ENCODE measurements around the gene INPP5A.

DNA sequence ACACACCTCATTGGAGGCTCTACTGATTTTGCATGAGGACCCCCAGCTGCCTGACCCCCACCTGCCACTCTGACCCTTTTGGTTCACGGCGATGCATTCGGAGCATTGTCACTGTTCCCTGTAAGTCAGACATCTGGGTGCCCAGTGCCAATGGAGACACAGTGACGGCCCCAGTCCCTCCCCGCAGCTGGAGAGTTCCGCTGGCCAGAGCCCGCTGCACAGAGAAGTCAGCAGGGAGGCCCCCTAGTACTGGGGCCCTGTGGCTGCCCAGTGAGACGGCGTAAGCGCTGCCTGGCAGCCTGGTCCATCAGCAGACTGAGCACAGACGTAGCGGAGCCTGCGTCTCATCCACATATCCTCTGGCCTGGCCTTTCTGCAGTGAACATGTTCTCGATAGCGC lies 170.9 kb downstream of the INPP5A start:
- TF ChIP-seq CTCF (conservative IDR thresholded peaks at IDR 0.05; ENCODE audit: low read depth, low read length) (no peak), EZH2 (IDR thresholded peaks at IDR 0.05; ENCODE audit: low read length, unreplicated experiment) (no peak), EZH2phosphoT487 (IDR thresholded peaks at IDR 0.05; ENCODE audit: borderline replicate concordance, low read length) (no peak)

Data from PC-3 (cell line).